Fibroblast of villous mesenchyme (primary cell): Measurements from ENCODE around the gene TMEM135. TPM values are rescaled to one million over a fixed set of nuclear protein-coding genes. Genes with fewer than 3 reads are reported as not detected.

Experiments used
- DNase-seq: peaks from one replicate; pipeline ENCODE4 v3.0.0-alpha.2; 2010; ENCODE audit warnings: low read depth
- H3K4me3 ChIP-seq: 2 replicates; pipeline ENCODE4 v1.5.1; 2011; ENCODE audit warnings: low read depth, mild to moderate bottlenecking, low read length
- total RNA-seq: library from RNA; depleted of rRNA; stranded (reverse); fragments of >200 nt; gene quantifications from 2 replicates; pipeline ENCODE4 v1.2.3, GENCODE V29; 2012
- TF ChIP-seq, protein P1 (sequence below): IDR thresholded peaks from 2 replicates; pipeline ENCODE4 v1.5.1; 2012; ENCODE audit warnings: low read depth, mild to moderate bottlenecking, low read length; ENCODE audit not compliant: insufficient read depth

Gene TMEM135
- total RNA-seq, 1 donor = 35.4 TPM

DNA sequence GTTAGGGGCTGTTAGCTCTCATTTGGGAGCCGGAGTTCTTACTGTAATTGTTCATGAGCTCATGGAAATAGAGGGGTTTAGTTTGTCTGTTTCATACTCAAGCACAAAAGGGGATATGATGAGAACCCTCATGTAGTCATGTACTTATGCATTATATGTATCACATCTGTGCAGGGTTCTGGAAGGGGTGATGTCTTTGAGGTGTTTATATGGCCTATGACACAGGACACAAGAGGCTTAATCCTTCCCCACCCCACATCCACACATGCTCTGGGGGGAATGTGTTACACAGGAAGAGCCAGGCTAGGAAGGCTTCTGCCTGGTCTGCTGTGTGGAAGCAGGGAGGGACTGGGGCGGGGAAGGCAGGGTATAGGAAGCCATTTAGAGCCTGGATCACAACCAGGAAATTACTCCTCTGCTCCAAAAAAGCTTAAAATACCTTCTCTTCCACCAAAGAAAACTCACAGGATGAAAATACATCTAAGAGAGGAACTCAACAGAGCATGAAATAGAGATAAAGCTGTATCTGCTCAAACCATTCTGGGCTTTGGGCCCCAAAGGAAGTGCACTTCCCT, 316.1 kb downstream of the TMEM135 start:
- DNase-seq = no peak
- TF ChIP-seq, protein P1, sequence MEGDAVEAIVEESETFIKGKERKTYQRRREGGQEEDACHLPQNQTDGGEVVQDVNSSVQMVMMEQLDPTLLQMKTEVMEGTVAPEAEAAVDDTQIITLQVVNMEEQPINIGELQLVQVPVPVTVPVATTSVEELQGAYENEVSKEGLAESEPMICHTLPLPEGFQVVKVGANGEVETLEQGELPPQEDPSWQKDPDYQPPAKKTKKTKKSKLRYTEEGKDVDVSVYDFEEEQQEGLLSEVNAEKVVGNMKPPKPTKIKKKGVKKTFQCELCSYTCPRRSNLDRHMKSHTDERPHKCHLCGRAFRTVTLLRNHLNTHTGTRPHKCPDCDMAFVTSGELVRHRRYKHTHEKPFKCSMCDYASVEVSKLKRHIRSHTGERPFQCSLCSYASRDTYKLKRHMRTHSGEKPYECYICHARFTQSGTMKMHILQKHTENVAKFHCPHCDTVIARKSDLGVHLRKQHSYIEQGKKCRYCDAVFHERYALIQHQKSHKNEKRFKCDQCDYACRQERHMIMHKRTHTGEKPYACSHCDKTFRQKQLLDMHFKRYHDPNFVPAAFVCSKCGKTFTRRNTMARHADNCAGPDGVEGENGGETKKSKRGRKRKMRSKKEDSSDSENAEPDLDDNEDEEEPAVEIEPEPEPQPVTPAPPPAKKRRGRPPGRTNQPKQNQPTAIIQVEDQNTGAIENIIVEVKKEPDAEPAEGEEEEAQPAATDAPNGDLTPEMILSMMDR = no peak
- no peak overlapping the region for H3K4me3 ChIP-seq

DNA sequence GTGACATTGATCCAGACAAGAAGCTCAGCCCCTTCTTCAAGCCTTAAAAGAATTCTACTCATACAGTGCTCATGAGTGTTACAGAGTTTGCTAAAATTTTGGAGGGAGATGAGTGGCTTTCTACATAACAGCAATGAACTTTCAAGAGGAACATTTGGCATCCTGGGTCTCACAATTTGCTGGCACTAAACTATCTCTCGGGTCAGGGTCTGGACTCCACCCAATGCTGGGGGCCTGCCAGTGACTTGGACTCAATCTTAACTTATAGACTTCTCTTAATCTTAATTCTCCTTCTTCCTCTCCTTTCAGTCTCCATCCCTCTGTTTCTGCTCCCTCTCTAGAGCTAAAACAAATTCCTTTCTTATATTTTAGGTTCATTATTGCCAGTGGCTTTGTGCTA, 317.9 kb downstream of the TMEM135 start:
- TF ChIP-seq, protein P1 = no peak
- no peak for DNase-seq
- H3K4me3 ChIP-seq = no peak overlapping the region

DNA sequence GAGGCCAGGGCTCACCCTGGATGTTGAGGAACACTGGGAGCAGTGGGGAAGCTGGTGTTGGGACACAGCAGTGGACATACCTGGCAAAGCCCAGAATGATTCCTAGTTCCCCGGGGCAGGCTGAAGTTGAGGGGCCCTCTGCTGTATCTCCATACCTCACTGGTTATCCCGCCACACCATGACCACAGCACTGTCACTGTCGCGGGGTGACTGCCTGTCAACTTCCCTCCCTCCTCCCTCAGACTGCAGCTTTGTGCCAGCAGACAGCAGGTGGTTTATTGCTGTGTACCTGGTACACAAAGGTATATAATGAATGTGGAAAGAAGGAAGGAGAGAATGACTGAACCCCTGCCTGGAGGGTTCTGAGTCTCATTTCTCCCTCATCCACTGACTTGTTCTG, 318.7 kb downstream of the TMEM135 start:
- no peak for DNase-seq
- TF ChIP-seq, protein P1 = no peak

DNA sequence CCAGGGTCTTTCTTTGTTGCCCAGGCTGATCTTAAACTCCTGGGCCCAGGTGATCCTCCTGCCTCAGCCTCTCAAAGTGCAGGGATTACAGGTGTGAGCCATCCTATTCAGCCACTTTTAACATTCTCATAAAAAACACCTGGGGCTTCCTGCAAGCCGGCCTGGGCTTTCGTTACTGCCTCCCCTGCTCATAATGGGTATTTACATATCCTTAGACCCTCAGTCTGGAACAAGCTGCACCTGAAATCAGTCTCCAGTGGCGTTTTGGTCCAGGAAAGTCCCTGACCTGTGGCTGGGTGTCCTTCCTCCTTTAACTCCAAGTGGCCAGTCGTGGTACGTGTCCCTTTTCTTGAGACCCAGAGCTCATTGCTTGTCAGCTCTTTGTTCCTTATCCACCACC, 320.7 kb downstream of the TMEM135 start:
- TF ChIP-seq, protein P1 = no peak
- DNase-seq = no peak
- H3K4me3 ChIP-seq = no peak overlapping the region

More for the DNA sequence above, 318.7 kb downstream of the TMEM135 start:
- H3K4me3 ChIP-seq = no peak overlapping the region

DNA sequence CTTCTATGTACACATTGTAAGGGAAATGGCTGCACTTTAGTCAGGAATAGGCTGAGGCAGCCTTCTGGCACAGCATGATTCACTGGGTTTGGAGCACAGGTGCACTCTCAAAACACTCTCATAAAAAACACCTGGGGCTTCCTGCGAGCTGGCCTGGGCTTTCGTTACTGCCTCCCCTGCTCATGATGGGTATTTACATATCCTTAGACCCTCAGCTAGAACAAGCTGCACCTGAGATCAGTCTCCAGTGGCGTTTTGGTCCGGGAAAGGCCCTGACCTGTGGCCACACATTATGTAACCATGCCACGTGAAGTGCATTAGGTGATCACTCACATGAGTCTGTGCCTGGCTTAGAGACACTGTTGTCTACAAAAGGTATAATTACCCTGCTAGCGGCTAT, 321.7 kb downstream of the TMEM135 start:
- no peak overlapping the region for H3K4me3 ChIP-seq
- no peak for DNase-seq
- TF ChIP-seq, protein P1 = no peak

DNA sequence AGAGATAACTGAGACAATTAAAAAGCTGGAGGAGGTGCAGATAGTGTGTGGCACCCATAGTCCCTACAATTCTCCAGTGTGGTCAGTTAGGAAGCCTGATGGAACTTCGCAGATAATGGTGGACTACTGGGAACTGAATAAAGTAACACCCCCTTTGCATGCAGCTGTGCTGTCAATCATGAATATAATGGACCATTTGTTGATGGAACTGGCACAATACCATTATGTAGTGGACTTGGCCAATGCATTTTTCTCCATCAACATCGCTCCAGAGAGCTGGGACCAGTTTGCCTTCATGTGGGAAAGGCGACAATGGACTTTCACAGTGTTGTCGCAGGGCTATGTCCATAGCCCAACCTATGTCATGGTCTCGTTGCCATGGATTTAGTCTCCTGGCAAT, 324.2 kb downstream of the TMEM135 start:
- H3K4me3 ChIP-seq = no peak overlapping the region
- DNase-seq = no peak
- TF ChIP-seq, protein P1 = no peak

DNA sequence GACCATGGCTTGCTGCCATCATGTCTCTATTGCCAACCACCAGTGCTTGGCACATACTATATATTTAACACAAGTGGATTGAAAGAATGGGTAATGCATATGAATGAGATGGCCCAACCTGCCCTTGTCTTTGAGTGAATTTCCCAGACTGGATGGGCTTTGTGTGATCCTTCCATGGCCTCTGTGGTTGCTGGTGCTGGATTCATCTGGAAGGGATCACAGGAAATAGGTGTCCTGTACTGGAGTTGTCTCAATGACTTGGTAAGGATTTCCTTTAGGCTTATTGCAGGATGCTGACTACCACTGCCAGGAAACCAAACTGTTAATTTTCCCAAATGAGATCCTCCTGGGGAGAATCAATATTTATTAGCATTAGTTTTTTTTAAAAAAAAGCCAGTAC, 328.6 kb downstream of the TMEM135 start:
- no peak overlapping the region for H3K4me3 ChIP-seq
- TF ChIP-seq, protein P1 = no peak

More for the DNA sequence above, 328.6 kb downstream of the TMEM135 start:
- no peak for DNase-seq
